ENCODE results near the gene SCN10A.

GRCh38 chr3:38740537-38740936 lies 75.5 kb downstream of the SCN10A start:
- TF ChIP-seq CTCF (IDR thresholded peaks at IDR 0.05; ENCODE audit: poor library complexity) = no peak
- no peak for TF ChIP-seq EZH2 (IDR thresholded peaks at IDR 0.05; ENCODE audit: borderline replicate concordance)
- TF ChIP-seq EZH2phosphoT487 (IDR thresholded peaks at IDR 0.05; ENCODE audit: low read depth, severe bottlenecking, unreplicated experiment) = no peak

Measured in hepatocyte (in vitro differentiated cells).